HepG2 (cell line): ENCODE data around the gene PIK3C2B. TPM values are rescaled to one million over a fixed set of nuclear protein-coding genes. Genes with fewer than 3 reads are reported as not detected.

Source experiments
- ARID2 ChIP-seq: sonication (generic); formaldehyde crosslinking; IDR thresholded peaks from 2 replicates; pipeline ENCODE4 v1.8.1; 2022; ENCODE audit warnings: mild to moderate bottlenecking, missing genetic modification reagents, borderline replicate concordance
- ATF6 ChIP-seq: sonication (generic); formaldehyde crosslinking; conservative IDR thresholded peaks from 2 replicates; pipeline ENCODE4 v1.4.0; 2020; ENCODE audit warnings: missing genetic modification reagents
- CREB1 ChIP-seq, 2 experiments: fragments of 450-650 bp in 1 of 2; IDR thresholded peaks; 2 replicates each; pipeline ENCODE4 v1.6.1; 2016 to 2017; ENCODE audit warnings: control low read depth in 1 of 2, mild to moderate bottlenecking in 1 of 2, missing compliant biosample characterization in 1 of 2, missing genetic modification characterization in 1 of 2
- DDIT3 ChIP-seq: sonication (generic); formaldehyde crosslinking; IDR thresholded peaks from 2 replicates; pipeline ENCODE4 v1.4.0; 2020; ENCODE audit warnings: mild to moderate bottlenecking, missing genetic modification reagents
- HMGXB4 ChIP-seq, 2 experiments: sonication (generic) in 1 of 2; formaldehyde crosslinking in 1 of 2; IDR thresholded peaks; 2 replicates each; pipeline versions ENCODE4 v1.4.0 to v1.6.1; 2018 to 2020; ENCODE audit warnings: missing genetic modification reagents in 2 of 2, borderline replicate concordance in 1 of 2, low read depth in 1 of 2, mild to moderate bottlenecking in 1 of 2, missing biosample characterization in 1 of 2
- JARID2 ChIP-seq: sonication (generic); formaldehyde crosslinking; IDR thresholded peaks from 2 replicates; pipeline ENCODE4 v1.8.1; 2023; ENCODE audit warnings: missing genetic modification reagents, inconsistent platforms; ENCODE audit not compliant: insufficient replicate concordance
- MED1 ChIP-seq: sonication (generic); formaldehyde crosslinking; IDR thresholded peaks from 2 replicates; pipeline ENCODE4 v1.4.0; 2020; ENCODE audit warnings: missing genetic modification reagents
- MIXL1 ChIP-seq: IDR thresholded peaks from 2 replicates; pipeline ENCODE4 v1.6.1; 2016
- MYPOP ChIP-seq: sonication (generic); formaldehyde crosslinking; IDR thresholded peaks from 2 replicates; pipeline ENCODE4 v1.8.1; 2023; ENCODE audit warnings: mild to moderate bottlenecking, moderate library complexity, missing genetic modification reagents
- PHB2 ChIP-seq: fragments of 450-650 bp; IDR thresholded peaks from 2 replicates; pipeline ENCODE4 v1.6.1; 2018; ENCODE audit not compliant: partially characterized antibody
- REXO4 ChIP-seq: sonication (generic); formaldehyde crosslinking; IDR thresholded peaks from 2 replicates; pipeline ENCODE4 v1.8.0; 2022; ENCODE audit warnings: missing genetic modification reagents, mild to moderate bottlenecking, borderline replicate concordance
- RNF2 ChIP-seq: fragments of 450-650 bp; conservative IDR thresholded peaks from 2 replicates; pipeline ENCODE4 v1.6.1; 2016; ENCODE audit warnings: low read depth
- RXRA ChIP-seq: sonication (generic); formaldehyde crosslinking; IDR thresholded peaks from 2 replicates; pipeline ENCODE4 v1.5.1; 2020; ENCODE audit warnings: missing genetic modification reagents
- SMAD1 ChIP-seq: sonication (generic); formaldehyde crosslinking; IDR thresholded peaks from 2 replicates; pipeline ENCODE4 v1.4.0; 2020; ENCODE audit warnings: missing genetic modification reagents, low read depth, mild to moderate bottlenecking, borderline replicate concordance
- STAT5B ChIP-seq: sonication (generic); formaldehyde crosslinking; IDR thresholded peaks from 2 replicates; pipeline ENCODE4 v1.4.0; 2020; ENCODE audit warnings: missing genetic modification reagents
- ZBTB34 ChIP-seq: sonication (generic); formaldehyde crosslinking; IDR thresholded peaks from 2 replicates; pipeline ENCODE4 v1.8.0; 2022; ENCODE audit warnings: mild to moderate bottlenecking, missing genetic modification reagents
- ZNF354B ChIP-seq: sonication (generic); formaldehyde crosslinking; IDR thresholded peaks from 2 replicates; pipeline ENCODE4 v1.8.0; 2022; ENCODE audit warnings: mild to moderate bottlenecking, missing genetic modification reagents
- ZNF549 ChIP-seq: sonication (generic); formaldehyde crosslinking; IDR thresholded peaks from 2 replicates; pipeline ENCODE4 v1.5.0; 2020; ENCODE audit warnings: missing genetic modification reagents
- ZNF605 ChIP-seq: sonication (generic); formaldehyde crosslinking; IDR thresholded peaks from 2 replicates; pipeline ENCODE4 v1.8.0; 2022; ENCODE audit warnings: mild to moderate bottlenecking, missing genetic modification reagents
- ZNF639 ChIP-seq: conservative IDR thresholded peaks from 2 replicates; pipeline ENCODE4 v1.6.1; 2018; ENCODE audit warnings: missing genetic modification reagents
- ZNF709 ChIP-seq: sonication (generic); formaldehyde crosslinking; IDR thresholded peaks from 2 replicates; pipeline ENCODE4 v1.5.0; 2020; ENCODE audit warnings: mild to moderate bottlenecking, missing genetic modification reagents
- ZNF747 ChIP-seq: sonication (generic); formaldehyde crosslinking; IDR thresholded peaks from 2 replicates; pipeline ENCODE4 v1.8.1; 2023; ENCODE audit warnings: missing genetic modification reagents, mild to moderate bottlenecking, borderline replicate concordance
- polyA plus RNA-seq, 8 experiments: library from polyadenylated mRNA; depleted of rRNA in 3 of 8; stranded (reverse) in 7 of 8; unstranded in 1 of 8; fragments of >200 nt; fragmentation: Illumina TruSeq in 4 of 8; extraction: Trizol in 4 of 8; gene quantifications; 2 replicates each; pipeline versions ENCODE4 v1.2.1 to v1.2.3, GENCODE V29; 2011 to 2016; ENCODE audit warnings: low read depth in 4 of 8, missing spikeins in 1 of 8, mixed read lengths in 1 of 8; ENCODE audit not compliant: insufficient read depth in 1 of 8
- total RNA-seq, 5 experiments: library from RNA; depleted of rRNA; stranded (reverse); fragments of >200 nt; fragmentation: Illumina TruSeq; extraction: Trizol; gene quantifications; 2 replicates each; pipeline ENCODE4 v1.2.3, GENCODE V29; 2016; ENCODE audit warnings: low read depth in 1 of 5

The PIK3C2B gene
- total and polyA plus RNA-seq, 2 of the 13 experiments (the other 11 are each of a cell fraction or from before 2014, with no cell fraction given) = 3.4 to 4.5 TPM

- peak; percentile 94 to 98 for TF ChIP-seq HMGXB4 (CRISPR knock-in tag; IDR thresholded peaks at IDR 0.05; ENCODE audit: borderline replicate concordance in 1 of 2, low read depth in 1 of 2)
- TF ChIP-seq ZNF747 (CRISPR knock-in tag) = no peak; the same call in 1 of the 2 replicates
- no peak for TF ChIP-seq RXRA (CRISPR knock-in tag)
- TF ChIP-seq SMAD1 (CRISPR knock-in tag) = no peak
- peak; percentile 77 for TF ChIP-seq MIXL1 (CRISPR knock-in tag)
- no peak for TF ChIP-seq CREB1 (IDR thresholded peaks at IDR 0.05)
- TF ChIP-seq CREB1 (CRISPR knock-in tag; IDR thresholded peaks at IDR 0.05) = peak; percentile 59; the same call in 1 of the 2 replicates
- no peak for TF ChIP-seq ZNF549 (CRISPR knock-in tag)
- TF ChIP-seq JARID2 (CRISPR knock-in tag) = no peak
- no peak for TF ChIP-seq RNF2
- TF ChIP-seq ATF6 (CRISPR knock-in tag) = peak; percentile 66; the same call in 1 of the 2 replicates
- no peak for TF ChIP-seq MYPOP (CRISPR knock-in tag)
- no peak for TF ChIP-seq ZNF639 (CRISPR knock-in tag)
- no peak for TF ChIP-seq ZBTB34 (CRISPR knock-in tag)
- no peak for TF ChIP-seq REXO4 (CRISPR knock-in tag)
- no peak for TF ChIP-seq DDIT3 (CRISPR knock-in tag)
- TF ChIP-seq STAT5B (CRISPR knock-in tag) = no peak
- no peak for TF ChIP-seq PHB2
- no peak for TF ChIP-seq ZNF605 (CRISPR knock-in tag)
- no peak for TF ChIP-seq ZNF709
- no peak for TF ChIP-seq ARID2 (CRISPR knock-in tag)
- no peak for TF ChIP-seq ZNF354B
- peak; percentile 53; the same call in 1 of the 2 replicates for TF ChIP-seq MED1
Observed at GRCh38 chr1:204506969-204507316, 12.3 kb upstream of the PIK3C2B start (continued).
